Left lobe of liver (tissue), 2 donors: Measurements from ENCODE around the gene CASK. TPM values are rescaled to one million over a fixed set of nuclear protein-coding genes. Genes with fewer than 3 reads are reported as not detected.
A peak's percentile ranks its signal among the peaks of the same experiment; 100 is the strongest.

Source experiments
- ATAC-seq: fragments of 200-7000 bp; cut with Tn5 transposase; one replicate; pipeline ENCODE4 v1.9.1; 2020; ENCODE audit warnings: mild to moderate bottlenecking, moderate library complexity
- DNase-seq: peaks from one replicate; pipeline ENCODE4 v3.0.0-alpha.2; 2020; ENCODE audit warnings: low spot score
- total RNA-seq: library from RNA; stranded (reverse); gene quantifications from one replicate; pipeline ENCODE4 v1.2.1, GENCODE V29; 2021
- donor health status: DM: no; HTN: no; CAD: no; lungs with moderate emphysema.
- donor health status: DM: no; HTN: yes; CAD: no.

Gene CASK
- 13.8 TPM for total RNA-seq

GRCh38 chrX:41923211-41923977, at the start of gene CASK:
Gene CASK (minus strand): TSS chrX:41923554. CDS start chrX:41922988, 566 bp downstream.
- ATAC-seq (peak; percentile 95), DNase-seq (peak; percentile 94)

- ATAC-seq (no peak), DNase-seq (no peak)
Observed at GRCh38 chrX:41971346-41971745, 48.0 kb upstream of the CASK start.

GRCh38 chrX:41970419-41970818, 47.1 kb upstream of the CASK start:
- ATAC-seq: no peak
- DNase-seq: no peak

GRCh38 chrX:41963348-41963747, 40.0 kb upstream of the CASK start:
- ATAC-seq (no peak), DNase-seq (no peak)

GRCh38 chrX:41960142-41960541, 36.8 kb upstream of the CASK start:
- no peak for ATAC-seq
- DNase-seq: no peak

GRCh38 chrX:41958861-41959260, 35.5 kb upstream of the CASK start:
- ATAC-seq (no peak), DNase-seq (no peak)

GRCh38 chrX:41956027-41956426, 32.7 kb upstream of the CASK start:
- ATAC-seq (no peak), DNase-seq (no peak)

GRCh38 chrX:41952102-41952501, 28.7 kb upstream of the CASK start:
- ATAC-seq (no peak), DNase-seq (no peak)

- no peak for ATAC-seq
Observed at GRCh38 chrX:41946989-41947612, 23.7 kb upstream of the CASK start.

GRCh38 chrX:41946235-41946634, 22.9 kb upstream of the CASK start:
- no peak for ATAC-seq

More at GRCh38 chrX:41946989-41947612, 23.7 kb upstream of the CASK start:
- no peak for DNase-seq

GRCh38 chrX:41935832-41936231, 12.5 kb upstream of the CASK start:
- ATAC-seq (no peak), DNase-seq (no peak)

More at GRCh38 chrX:41946235-41946634, 22.9 kb upstream of the CASK start:
- no peak for DNase-seq

GRCh38 chrX:41933546-41933945, 10.2 kb upstream of the CASK start:
- DNase-seq (no peak), ATAC-seq (no peak)

- no peak for ATAC-seq
- no peak for DNase-seq
Observed at GRCh38 chrX:41932885-41933284, 9.5 kb upstream of the CASK start.

- no peak for ATAC-seq
- DNase-seq: no peak
Observed at GRCh38 chrX:41931591-41931990, 8.2 kb upstream of the CASK start.

GRCh38 chrX:41923978-41924683, 777 bp upstream of the CASK start:
- peak; percentile 44 for DNase-seq
- peak; percentile 37 for ATAC-seq

- peak; percentile 5 for ATAC-seq
- peak; percentile 51 for DNase-seq
Observed at GRCh38 chrX:41922431-41923151, 763 bp downstream of the CASK start.

- DNase-seq (no peak), ATAC-seq (no peak)
Observed at GRCh38 chrX:41921492-41922430, 1.6 kb downstream of the CASK start.

- ATAC-seq (no peak), DNase-seq (no peak)
Observed at GRCh38 chrX:41919870-41920269, 3.5 kb downstream of the CASK start.

GRCh38 chrX:41917517-41917916, 5.8 kb downstream of the CASK start:
- DNase-seq: no peak
- ATAC-seq: no peak

GRCh38 chrX:41913476-41913875, 9.9 kb downstream of the CASK start:
- ATAC-seq (no peak), DNase-seq (no peak)
